Measurements from ENCODE around the gene RHOBTB3. TPM values are rescaled to one million over a fixed set of nuclear protein-coding genes. Genes with fewer than 3 reads are reported as not detected.
"Not testable (repeated sequence)": the region's sequence is repeated elsewhere in the genome, so short reads cannot be mapped to it uniquely, and the experiment has no call there.

Gene RHOBTB3
- total RNA-seq, 1 donor from 2014 or later = 55.9 TPM

DNA sequence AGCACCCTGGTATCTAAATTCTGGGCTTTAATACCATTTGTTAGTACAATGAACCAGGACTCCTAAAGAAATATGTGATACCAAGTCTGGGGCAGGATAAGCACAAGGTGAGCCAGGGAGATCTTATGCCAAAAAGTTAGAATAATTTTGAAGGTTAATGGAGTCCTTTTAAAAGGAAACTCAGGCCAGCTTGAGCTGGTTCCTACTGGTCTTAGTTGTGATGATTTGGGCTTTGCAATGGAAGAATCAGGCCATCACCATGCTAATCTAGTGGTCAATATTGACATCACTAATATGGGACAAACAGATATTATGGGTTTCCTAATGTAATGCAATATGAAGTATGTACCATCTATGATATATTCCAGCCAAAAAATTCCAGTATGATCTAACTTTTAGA is 40.8 kb upstream of the RHOBTB3 start:
- Mint-ChIP-seq H3K4me3 (ENCODE audit: low read depth) (no peak overlapping the region), H3K4me1 (ENCODE audit: low read depth) (no peaks in the 10 kb centered on the region), H3K36me3 (ENCODE audit: insufficient read depth) (no peaks in the 10 kb centered on the region), H3K9me3 (ENCODE audit: low read depth) (peaks cover 5% of the 10 kb centered on the region), H3K27me3 (no peaks in the 10 kb centered on the region), H3K27ac (no peak overlapping the region)
- no peak for DNase-seq (ENCODE audit: low spot score, unreplicated experiment)
- TF ChIP-seq, protein P1, sequence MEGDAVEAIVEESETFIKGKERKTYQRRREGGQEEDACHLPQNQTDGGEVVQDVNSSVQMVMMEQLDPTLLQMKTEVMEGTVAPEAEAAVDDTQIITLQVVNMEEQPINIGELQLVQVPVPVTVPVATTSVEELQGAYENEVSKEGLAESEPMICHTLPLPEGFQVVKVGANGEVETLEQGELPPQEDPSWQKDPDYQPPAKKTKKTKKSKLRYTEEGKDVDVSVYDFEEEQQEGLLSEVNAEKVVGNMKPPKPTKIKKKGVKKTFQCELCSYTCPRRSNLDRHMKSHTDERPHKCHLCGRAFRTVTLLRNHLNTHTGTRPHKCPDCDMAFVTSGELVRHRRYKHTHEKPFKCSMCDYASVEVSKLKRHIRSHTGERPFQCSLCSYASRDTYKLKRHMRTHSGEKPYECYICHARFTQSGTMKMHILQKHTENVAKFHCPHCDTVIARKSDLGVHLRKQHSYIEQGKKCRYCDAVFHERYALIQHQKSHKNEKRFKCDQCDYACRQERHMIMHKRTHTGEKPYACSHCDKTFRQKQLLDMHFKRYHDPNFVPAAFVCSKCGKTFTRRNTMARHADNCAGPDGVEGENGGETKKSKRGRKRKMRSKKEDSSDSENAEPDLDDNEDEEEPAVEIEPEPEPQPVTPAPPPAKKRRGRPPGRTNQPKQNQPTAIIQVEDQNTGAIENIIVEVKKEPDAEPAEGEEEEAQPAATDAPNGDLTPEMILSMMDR (IDR thresholded peaks at IDR 0.05; ENCODE audit: unreplicated experiment) = no peak

DNA sequence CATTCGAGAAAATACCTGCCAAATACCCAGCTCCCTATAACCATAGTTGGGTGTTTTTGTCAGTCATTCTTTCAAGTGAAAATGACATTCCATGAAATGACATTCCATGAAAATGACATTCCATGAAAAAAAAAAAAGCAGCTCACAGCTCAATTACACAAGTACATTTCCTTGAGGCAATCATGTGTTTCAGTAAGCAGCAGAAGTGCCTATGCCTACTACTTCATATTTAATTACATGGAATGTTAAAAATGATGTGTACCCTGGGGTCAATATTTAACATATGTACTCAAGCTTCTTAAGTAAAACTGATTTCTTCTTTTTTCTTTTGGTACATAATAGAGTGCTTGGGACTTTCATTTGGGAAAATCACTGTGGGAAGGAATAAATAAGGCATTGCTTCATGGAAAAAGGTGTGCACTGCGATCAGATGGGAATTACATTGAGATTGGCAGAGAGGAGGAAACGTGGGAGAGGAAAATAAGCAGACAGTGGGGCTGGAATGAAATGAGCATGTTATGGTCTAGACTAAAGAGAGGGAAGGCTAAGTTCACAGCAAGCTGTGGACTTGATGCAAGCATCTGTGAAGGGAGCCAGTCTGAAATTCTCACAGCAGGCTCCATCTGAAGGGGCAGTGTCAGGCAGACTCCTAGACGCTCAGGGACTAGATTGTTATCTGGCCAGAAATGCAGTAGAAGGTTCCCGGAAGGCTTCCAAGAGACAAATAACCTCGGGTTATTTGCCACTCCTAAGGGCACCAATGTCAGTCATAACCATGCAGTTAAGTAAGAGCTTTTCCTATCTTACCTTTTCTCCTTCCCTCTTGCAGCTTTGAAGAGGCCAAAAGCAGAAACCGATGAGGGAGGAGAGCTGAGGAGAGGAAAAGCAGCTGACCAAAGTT is 33.1 kb upstream of the RHOBTB3 start:
- Mint-ChIP-seq H3K4me3 (ENCODE audit: low read depth) (no peak overlapping the region), H3K36me3 (ENCODE audit: insufficient read depth) (no peaks in the 10 kb centered on the region), H3K27ac (no peak overlapping the region), H3K4me1 (ENCODE audit: low read depth) (peaks cover 6% of the 10 kb centered on the region), H3K27me3 (no peaks in the 10 kb centered on the region), H3K9me3 (ENCODE audit: low read depth) (no peaks in the 10 kb centered on the region)
- no peak for DNase-seq (ENCODE audit: low spot score, unreplicated experiment)
- TF ChIP-seq, protein P1 (IDR thresholded peaks at IDR 0.05; ENCODE audit: unreplicated experiment) = no peak

- no peak overlapping the region for H3K27ac Mint-ChIP-seq
- TF ChIP-seq, protein P1 (IDR thresholded peaks at IDR 0.05; ENCODE audit: unreplicated experiment) = no peak
- no peaks in the 10 kb centered on the region for H3K9me3 Mint-ChIP-seq (ENCODE audit: low read depth)
- H3K4me1 Mint-ChIP-seq (ENCODE audit: low read depth) = peaks cover 6% of the 10 kb centered on the region
- DNase-seq (ENCODE audit: low spot score, unreplicated experiment) = no peak
- H3K4me3 Mint-ChIP-seq (ENCODE audit: low read depth) = no peak overlapping the region
- H3K27me3 Mint-ChIP-seq = no peaks in the 10 kb centered on the region
- no peaks in the 10 kb centered on the region for H3K36me3 Mint-ChIP-seq (ENCODE audit: insufficient read depth)
Measured at GRCh38 chr5:95699337-95699736, 31.8 kb upstream of the RHOBTB3 start.

GRCh38 chr5:95701074-95701473 is 30.1 kb upstream of the RHOBTB3 start:
- TF ChIP-seq, protein P1 (IDR thresholded peaks at IDR 0.05; ENCODE audit: unreplicated experiment) = no peak
- H3K36me3 Mint-ChIP-seq (ENCODE audit: insufficient read depth) = no peaks in the 10 kb centered on the region
- H3K27me3 Mint-ChIP-seq = no peaks in the 10 kb centered on the region
- peaks cover 6% of the 10 kb centered on the region for H3K4me1 Mint-ChIP-seq (ENCODE audit: low read depth)
- no peak overlapping the region for H3K4me3 Mint-ChIP-seq (ENCODE audit: low read depth)
- DNase-seq (ENCODE audit: low spot score, unreplicated experiment) = no peak
- no peaks in the 10 kb centered on the region for H3K9me3 Mint-ChIP-seq (ENCODE audit: low read depth)
- no peak overlapping the region for H3K27ac Mint-ChIP-seq

GRCh38 chr5:95704150-95704549 is 27.0 kb upstream of the RHOBTB3 start:
- peaks cover 3% of the 10 kb centered on the region for H3K27me3 Mint-ChIP-seq
- no peak overlapping the region for H3K27ac Mint-ChIP-seq
- DNase-seq (ENCODE audit: low spot score, unreplicated experiment) = no peak
- H3K9me3 Mint-ChIP-seq (ENCODE audit: low read depth) = no peaks in the 10 kb centered on the region
- TF ChIP-seq, protein P1 (IDR thresholded peaks at IDR 0.05; ENCODE audit: unreplicated experiment) = no peak
- H3K4me1 Mint-ChIP-seq (ENCODE audit: low read depth) = peaks cover 12% of the 10 kb centered on the region
- no peaks in the 10 kb centered on the region for H3K36me3 Mint-ChIP-seq (ENCODE audit: insufficient read depth)
- H3K4me3 Mint-ChIP-seq (ENCODE audit: low read depth) = no peak overlapping the region

GRCh38 chr5:95706196-95706595 is 24.9 kb upstream of the RHOBTB3 start:
- H3K9me3 Mint-ChIP-seq (ENCODE audit: low read depth); H3K36me3 Mint-ChIP-seq (ENCODE audit: insufficient read depth); H3K4me3 Mint-ChIP-seq (ENCODE audit: low read depth); H3K27ac Mint-ChIP-seq; DNase-seq (ENCODE audit: low spot score, unreplicated experiment); H3K27me3 Mint-ChIP-seq: not testable (repeated sequence)
- peaks cover 18% of the 10 kb centered on the region for H3K4me1 Mint-ChIP-seq (ENCODE audit: low read depth)
